PFSK-1 (cell line): ENCODE results near the gene PRLR.

Experiments used
- POLR2AphosphoS5 ChIP-seq: IDR thresholded peaks from 2 replicates; pipeline ENCODE4 v1.6.1; 2012; ENCODE audit warnings: low read depth, mild to moderate bottlenecking, control low read depth, low read length, moderate library complexity
- SIN3A ChIP-seq: IDR thresholded peaks from 2 replicates; pipeline ENCODE4 v1.6.1; 2012; ENCODE audit warnings: mild to moderate bottlenecking, low read length, moderate library complexity, borderline replicate concordance; ENCODE audit not compliant: insufficient read depth
- TAF1 ChIP-seq: IDR thresholded peaks from 2 replicates; pipeline ENCODE4 v1.6.1; 2012; ENCODE audit warnings: low read length, control low read depth, borderline replicate concordance; ENCODE audit not compliant: insufficient read depth
- TF ChIP-seq, protein P1 (sequence below), 2 experiments: IDR thresholded peaks; 2 replicates each; pipeline versions ENCODE4 v1.6.1 to v1.8.0; 2011 to 2012; ENCODE audit warnings: low read depth in 2 of 2, low read length in 2 of 2, control low read depth in 1 of 2, inconsistent platforms in 1 of 2, mild to moderate bottlenecking in 1 of 2, moderate library complexity in 1 of 2; ENCODE audit not compliant: insufficient read depth in 1 of 2

- TF ChIP-seq POLR2AphosphoS5 (no peak), TAF1 (no peak), SIN3A (no peak)
- TF ChIP-seq, protein P1, sequence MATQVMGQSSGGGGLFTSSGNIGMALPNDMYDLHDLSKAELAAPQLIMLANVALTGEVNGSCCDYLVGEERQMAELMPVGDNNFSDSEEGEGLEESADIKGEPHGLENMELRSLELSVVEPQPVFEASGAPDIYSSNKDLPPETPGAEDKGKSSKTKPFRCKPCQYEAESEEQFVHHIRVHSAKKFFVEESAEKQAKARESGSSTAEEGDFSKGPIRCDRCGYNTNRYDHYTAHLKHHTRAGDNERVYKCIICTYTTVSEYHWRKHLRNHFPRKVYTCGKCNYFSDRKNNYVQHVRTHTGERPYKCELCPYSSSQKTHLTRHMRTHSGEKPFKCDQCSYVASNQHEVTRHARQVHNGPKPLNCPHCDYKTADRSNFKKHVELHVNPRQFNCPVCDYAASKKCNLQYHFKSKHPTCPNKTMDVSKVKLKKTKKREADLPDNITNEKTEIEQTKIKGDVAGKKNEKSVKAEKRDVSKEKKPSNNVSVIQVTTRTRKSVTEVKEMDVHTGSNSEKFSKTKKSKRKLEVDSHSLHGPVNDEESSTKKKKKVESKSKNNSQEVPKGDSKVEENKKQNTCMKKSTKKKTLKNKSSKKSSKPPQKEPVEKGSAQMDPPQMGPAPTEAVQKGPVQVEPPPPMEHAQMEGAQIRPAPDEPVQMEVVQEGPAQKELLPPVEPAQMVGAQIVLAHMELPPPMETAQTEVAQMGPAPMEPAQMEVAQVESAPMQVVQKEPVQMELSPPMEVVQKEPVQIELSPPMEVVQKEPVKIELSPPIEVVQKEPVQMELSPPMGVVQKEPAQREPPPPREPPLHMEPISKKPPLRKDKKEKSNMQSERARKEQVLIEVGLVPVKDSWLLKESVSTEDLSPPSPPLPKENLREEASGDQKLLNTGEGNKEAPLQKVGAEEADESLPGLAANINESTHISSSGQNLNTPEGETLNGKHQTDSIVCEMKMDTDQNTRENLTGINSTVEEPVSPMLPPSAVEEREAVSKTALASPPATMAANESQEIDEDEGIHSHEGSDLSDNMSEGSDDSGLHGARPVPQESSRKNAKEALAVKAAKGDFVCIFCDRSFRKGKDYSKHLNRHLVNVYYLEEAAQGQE (IDR thresholded peaks at IDR 0.05; ENCODE audit: insufficient read depth in 1 of 2, low read depth in 2 of 2, low read length in 2 of 2), result no peak
Measured at GRCh38 chr5:35092703-35093102, 137.6 kb downstream of the PRLR start.
